KMS-11 (cell line): Measurements from ENCODE around the gene MEGF10.

Experiments used
- H2AFZ ChIP-seq: fragments of 200-600 bp; sonication (generic); 2 replicates; pipeline ENCODE4 v1.6.1; 2016; ENCODE audit warnings: antibody characterized with exemption, mixed run types, low read depth
- H3K27ac ChIP-seq: fragments of 200-600 bp; sonication (generic); 2 replicates; pipeline ENCODE4 v1.6.1; 2016; ENCODE audit warnings: mild to moderate bottlenecking, mixed run types
- H3K27me3 ChIP-seq: fragments of 200-600 bp; sonication (generic); 2 replicates; pipeline ENCODE4 v1.6.1; 2017; ENCODE audit warnings: mild to moderate bottlenecking, low read depth, mixed run types, moderate library complexity; ENCODE audit not compliant: insufficient read depth
- H3K36me3 ChIP-seq: fragments of 200-600 bp; sonication (generic); 2 replicates; pipeline ENCODE4 v1.6.1; 2017; ENCODE audit warnings: mild to moderate bottlenecking, mixed run types; ENCODE audit not compliant: insufficient read depth
- H3K4me1 ChIP-seq: fragments of 200-600 bp; sonication (generic); 2 replicates; pipeline ENCODE4 v1.6.1; 2016; ENCODE audit warnings: mild to moderate bottlenecking, low read depth, mixed run types; ENCODE audit not compliant: poor library complexity, severe bottlenecking
- H3K4me2 ChIP-seq: fragments of 200-600 bp; sonication (generic); 2 replicates; pipeline ENCODE4 v1.7.0; 2016; ENCODE audit warnings: mild to moderate bottlenecking, mixed run types
- H3K4me3 ChIP-seq: fragments of 200-600 bp; sonication (generic); IDR thresholded peaks from 2 replicates; pipeline ENCODE4 v1.6.1; 2017; ENCODE audit warnings: low read depth, low read length, mixed read lengths; ENCODE audit not compliant: insufficient read depth
- H3K79me2 ChIP-seq: fragments of 200-600 bp; sonication (generic); 2 replicates; pipeline ENCODE4 v1.6.1; 2016; ENCODE audit warnings: low read depth, mixed run types; ENCODE audit not compliant: insufficient read depth
- H3K9ac ChIP-seq: fragments of 200-600 bp; sonication (generic); 2 replicates; pipeline ENCODE4 v1.6.1; 2016; ENCODE audit warnings: mild to moderate bottlenecking, mixed run types
- H4K20me1 ChIP-seq: fragments of 200-600 bp; sonication (generic); 2 replicates; pipeline ENCODE4 v1.6.1; 2016; ENCODE audit warnings: mild to moderate bottlenecking, mixed run types; ENCODE audit not compliant: insufficient read depth
- TF ChIP-seq, protein P1 (sequence below): fragments of 200-600 bp; sonication (generic); conservative IDR thresholded peaks from 2 replicates; pipeline ENCODE4 v1.6.1; 2017; ENCODE audit warnings: low read depth, mild to moderate bottlenecking, antibody characterized with exemption, low read length, moderate library complexity, mixed read lengths

The MEGF10 gene

GRCh38 chr5:127396490-127397155 lies 106.0 kb downstream of the MEGF10 start:
- Histone ChIP-seq H2AFZ (no peak overlapping the region), H3K4me1 (no peaks in the 10 kb centered on the region), H3K27ac (no peak overlapping the region), H3K27me3 (no peaks in the 10 kb centered on the region), H3K4me3 (no peak overlapping the region), H3K36me3 (no peaks in the 10 kb centered on the region), H4K20me1 (no peaks in the 10 kb centered on the region), H3K9ac (no peak overlapping the region), H3K79me2 (no peaks in the 10 kb centered on the region), H3K4me2 (no peak overlapping the region)
- TF ChIP-seq, protein P1, sequence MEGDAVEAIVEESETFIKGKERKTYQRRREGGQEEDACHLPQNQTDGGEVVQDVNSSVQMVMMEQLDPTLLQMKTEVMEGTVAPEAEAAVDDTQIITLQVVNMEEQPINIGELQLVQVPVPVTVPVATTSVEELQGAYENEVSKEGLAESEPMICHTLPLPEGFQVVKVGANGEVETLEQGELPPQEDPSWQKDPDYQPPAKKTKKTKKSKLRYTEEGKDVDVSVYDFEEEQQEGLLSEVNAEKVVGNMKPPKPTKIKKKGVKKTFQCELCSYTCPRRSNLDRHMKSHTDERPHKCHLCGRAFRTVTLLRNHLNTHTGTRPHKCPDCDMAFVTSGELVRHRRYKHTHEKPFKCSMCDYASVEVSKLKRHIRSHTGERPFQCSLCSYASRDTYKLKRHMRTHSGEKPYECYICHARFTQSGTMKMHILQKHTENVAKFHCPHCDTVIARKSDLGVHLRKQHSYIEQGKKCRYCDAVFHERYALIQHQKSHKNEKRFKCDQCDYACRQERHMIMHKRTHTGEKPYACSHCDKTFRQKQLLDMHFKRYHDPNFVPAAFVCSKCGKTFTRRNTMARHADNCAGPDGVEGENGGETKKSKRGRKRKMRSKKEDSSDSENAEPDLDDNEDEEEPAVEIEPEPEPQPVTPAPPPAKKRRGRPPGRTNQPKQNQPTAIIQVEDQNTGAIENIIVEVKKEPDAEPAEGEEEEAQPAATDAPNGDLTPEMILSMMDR: no peak

GRCh38 chr5:127398508-127398907 lies 107.9 kb downstream of the MEGF10 start:
- H3K4me3 ChIP-seq: no peak overlapping the region
- no peak overlapping the region for H2AFZ ChIP-seq
- H3K4me1 ChIP-seq: no peaks in the 10 kb centered on the region
- H3K27me3 ChIP-seq: no peaks in the 10 kb centered on the region
- no peaks in the 10 kb centered on the region for H4K20me1 ChIP-seq
- no peaks in the 10 kb centered on the region for H3K79me2 ChIP-seq
- no peaks in the 10 kb centered on the region for H3K36me3 ChIP-seq
- H3K4me2 ChIP-seq: no peak overlapping the region
- no peak overlapping the region for H3K9ac ChIP-seq
- no peak overlapping the region for H3K27ac ChIP-seq
- TF ChIP-seq, protein P1: no peak

DNA sequence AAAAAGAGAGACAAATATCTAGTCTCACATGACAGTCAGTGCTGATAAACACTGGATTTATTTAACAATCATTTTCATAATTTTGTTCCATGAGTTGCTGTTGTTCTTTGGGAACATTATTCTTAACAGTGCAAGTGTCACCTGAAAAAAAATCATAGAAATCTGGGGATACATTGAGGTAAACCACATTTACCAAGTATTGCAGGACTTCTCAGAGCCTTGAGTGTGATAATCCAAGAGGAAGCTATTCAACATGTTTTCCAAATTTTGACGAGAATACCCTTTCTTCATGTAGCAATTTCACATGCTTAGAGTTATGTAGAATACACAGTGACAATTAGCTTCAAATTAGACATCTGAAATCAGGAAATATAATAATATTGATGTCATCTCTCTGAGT lies 108.5 kb downstream of the MEGF10 start:
- no peak overlapping the region for H3K9ac ChIP-seq
- H3K27ac ChIP-seq: no peak overlapping the region
- TF ChIP-seq, protein P1: no peak
- no peak overlapping the region for H3K4me3 ChIP-seq
- H4K20me1 ChIP-seq: no peaks in the 10 kb centered on the region
- H3K79me2 ChIP-seq: no peaks in the 10 kb centered on the region
- H3K27me3 ChIP-seq: no peaks in the 10 kb centered on the region
- no peaks in the 10 kb centered on the region for H3K36me3 ChIP-seq
- no peak overlapping the region for H2AFZ ChIP-seq
- no peaks in the 10 kb centered on the region for H3K4me1 ChIP-seq
- no peak overlapping the region for H3K4me2 ChIP-seq

DNA sequence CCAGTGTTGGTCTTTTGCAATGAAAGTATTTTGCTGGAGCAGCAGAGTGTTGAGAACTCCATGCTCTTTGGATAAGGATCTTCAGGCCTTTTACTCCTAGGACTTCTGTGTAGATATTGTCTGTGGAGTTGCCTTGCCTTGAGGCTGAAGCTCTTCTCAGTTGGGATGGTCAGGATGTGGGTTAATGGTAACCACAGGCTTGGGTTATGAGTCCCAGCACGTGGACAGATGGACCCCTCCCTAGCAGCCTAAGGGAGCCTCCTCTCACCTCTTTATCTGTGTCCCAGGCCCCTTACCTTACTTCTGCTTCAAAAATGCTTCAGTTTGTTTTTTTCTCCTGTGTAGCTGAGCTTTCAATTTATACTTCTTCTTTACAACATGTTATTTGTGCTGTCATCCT lies 109.9 kb downstream of the MEGF10 start:
- no peaks in the 10 kb centered on the region for H3K79me2 ChIP-seq
- H3K4me3 ChIP-seq: no peak overlapping the region
- TF ChIP-seq, protein P1: no peak
- H3K4me1 ChIP-seq: no peaks in the 10 kb centered on the region
- H3K9ac ChIP-seq: no peak overlapping the region
- no peaks in the 10 kb centered on the region for H3K27me3 ChIP-seq
- H4K20me1 ChIP-seq: no peaks in the 10 kb centered on the region
- no peak overlapping the region for H3K4me2 ChIP-seq
- H3K27ac ChIP-seq: no peak overlapping the region
- H2AFZ ChIP-seq: no peak overlapping the region
- no peaks in the 10 kb centered on the region for H3K36me3 ChIP-seq
